ENCODE results near the gene DNAJC15.

DNA sequence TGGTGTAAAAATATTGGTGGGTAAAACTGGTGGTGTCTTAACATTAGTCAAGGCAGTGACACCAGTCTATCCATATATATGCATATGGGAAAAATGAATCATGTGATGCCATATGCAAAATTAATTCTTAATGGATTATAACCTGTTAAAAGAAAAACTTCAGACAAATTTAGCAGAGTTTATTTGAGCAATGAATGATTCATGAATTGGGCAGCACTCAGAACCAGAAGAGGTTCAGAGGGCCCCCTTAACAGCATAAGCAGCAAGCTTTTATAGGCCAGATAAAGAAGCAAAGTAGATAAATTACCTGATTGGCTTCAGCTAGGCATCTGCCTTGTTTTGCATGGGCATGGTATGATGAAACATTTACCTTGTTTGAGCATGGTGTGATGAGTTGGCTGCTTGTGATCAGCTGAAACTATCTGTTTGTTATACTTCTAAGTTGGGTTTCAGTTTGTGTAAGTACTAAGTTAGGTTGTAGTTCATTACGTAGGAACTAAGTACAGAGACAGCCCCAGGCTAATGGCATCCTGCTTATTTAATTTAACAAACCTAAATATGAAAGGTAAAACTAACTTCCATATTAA is 66.6 kb downstream of the DNAJC15 start:
- TF ChIP-seq POLR2A (IDR thresholded peaks at IDR 0.05), result no peak
- TF ChIP-seq, protein P1, sequence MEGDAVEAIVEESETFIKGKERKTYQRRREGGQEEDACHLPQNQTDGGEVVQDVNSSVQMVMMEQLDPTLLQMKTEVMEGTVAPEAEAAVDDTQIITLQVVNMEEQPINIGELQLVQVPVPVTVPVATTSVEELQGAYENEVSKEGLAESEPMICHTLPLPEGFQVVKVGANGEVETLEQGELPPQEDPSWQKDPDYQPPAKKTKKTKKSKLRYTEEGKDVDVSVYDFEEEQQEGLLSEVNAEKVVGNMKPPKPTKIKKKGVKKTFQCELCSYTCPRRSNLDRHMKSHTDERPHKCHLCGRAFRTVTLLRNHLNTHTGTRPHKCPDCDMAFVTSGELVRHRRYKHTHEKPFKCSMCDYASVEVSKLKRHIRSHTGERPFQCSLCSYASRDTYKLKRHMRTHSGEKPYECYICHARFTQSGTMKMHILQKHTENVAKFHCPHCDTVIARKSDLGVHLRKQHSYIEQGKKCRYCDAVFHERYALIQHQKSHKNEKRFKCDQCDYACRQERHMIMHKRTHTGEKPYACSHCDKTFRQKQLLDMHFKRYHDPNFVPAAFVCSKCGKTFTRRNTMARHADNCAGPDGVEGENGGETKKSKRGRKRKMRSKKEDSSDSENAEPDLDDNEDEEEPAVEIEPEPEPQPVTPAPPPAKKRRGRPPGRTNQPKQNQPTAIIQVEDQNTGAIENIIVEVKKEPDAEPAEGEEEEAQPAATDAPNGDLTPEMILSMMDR (IDR thresholded peaks at IDR 0.05), result no peak
